HG02798 (cell line): ENCODE data around the gene AOC1.
"Not testable (repeated sequence)": the region's sequence is repeated elsewhere in the genome, so short reads cannot be mapped to it uniquely, and the experiment has no call there.

Experiments used
- ATAC-seq: cut with Tn5 transposase; IDR thresholded peaks from one replicate; pipeline ENCODE4 v1.9.1; 2021; ENCODE audit warnings: mild to moderate bottlenecking; ENCODE audit not compliant: unreplicated experiment, poor library complexity

The AOC1 gene

GRCh38 chr7:150852371-150852905 is at the start of gene AOC1:
Gene AOC1, plus strand, starts transcription at chr7:150852517. Its CDS starts 3,954 bp downstream, at chr7:150856471.
- no peak for ATAC-seq

- ATAC-seq, result no peak
These were observed 49.0 kb upstream of the AOC1 start for GRCh38 chr7:150803161-150803860.

DNA sequence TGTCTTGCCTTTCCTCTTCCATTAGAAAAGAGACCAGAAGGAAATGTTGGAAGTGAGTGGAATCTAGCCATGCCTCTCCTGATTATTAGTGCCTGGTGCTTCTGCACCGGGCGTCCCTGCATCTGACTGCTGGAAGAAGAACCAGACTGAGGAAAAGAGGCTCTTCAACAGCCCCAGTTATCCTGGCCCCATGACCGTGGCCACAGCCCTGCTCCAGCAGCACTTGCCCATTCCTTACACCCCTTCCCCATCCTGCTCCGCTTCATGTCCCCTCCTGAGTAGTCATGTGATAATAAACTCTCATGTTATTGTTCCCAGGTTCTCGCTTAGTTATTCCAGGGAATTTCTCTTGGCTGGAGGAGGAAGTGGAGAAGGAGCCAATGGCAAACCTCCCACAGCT is 47.5 kb upstream of the AOC1 start:
- ATAC-seq, result no peak

- no peak for ATAC-seq
These were observed 46.5 kb upstream of the AOC1 start for GRCh38 chr7:150805864-150806263.

DNA sequence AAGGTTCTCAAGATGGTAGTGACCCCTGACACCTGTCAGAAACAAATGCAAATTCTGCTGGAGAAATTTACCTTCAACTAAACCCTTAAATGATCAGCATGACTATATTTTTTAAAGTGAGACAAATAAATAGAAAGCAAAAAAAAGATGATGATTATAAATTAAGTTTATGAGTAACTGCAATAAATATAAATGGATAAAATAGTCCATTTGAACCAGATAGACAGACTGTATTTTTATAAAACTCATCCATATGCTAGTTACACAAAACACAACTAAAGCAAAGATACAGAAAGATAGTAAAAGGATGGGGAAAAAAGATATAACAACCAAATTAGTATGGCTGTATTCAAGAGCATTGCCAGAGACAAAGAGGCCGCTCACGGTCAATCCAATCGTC is 45.9 kb upstream of the AOC1 start:
- no peak for ATAC-seq

DNA sequence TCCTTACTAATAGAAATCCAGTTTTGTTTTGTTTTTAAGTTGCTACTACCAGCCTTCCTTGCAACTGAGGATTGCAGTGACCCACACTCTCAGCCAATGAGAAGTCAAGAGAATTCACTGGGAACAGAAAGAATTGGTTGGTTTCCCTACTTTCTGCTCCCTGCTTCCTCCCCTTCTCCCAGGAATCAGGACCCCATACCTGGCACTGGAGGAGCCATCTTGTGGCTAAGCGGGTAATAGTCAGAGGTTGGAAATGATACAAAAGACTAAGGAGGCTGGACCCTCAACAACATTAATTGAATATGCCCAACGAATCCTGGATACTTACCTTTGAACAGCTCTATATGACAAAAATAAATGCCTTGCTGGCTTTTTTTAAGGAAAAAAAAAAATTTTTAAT is 45.5 kb upstream of the AOC1 start:
- no peak for ATAC-seq

GRCh38 chr7:150807616-150808438 is 44.5 kb upstream of the AOC1 start:
- not testable (repeated sequence) for ATAC-seq

DNA sequence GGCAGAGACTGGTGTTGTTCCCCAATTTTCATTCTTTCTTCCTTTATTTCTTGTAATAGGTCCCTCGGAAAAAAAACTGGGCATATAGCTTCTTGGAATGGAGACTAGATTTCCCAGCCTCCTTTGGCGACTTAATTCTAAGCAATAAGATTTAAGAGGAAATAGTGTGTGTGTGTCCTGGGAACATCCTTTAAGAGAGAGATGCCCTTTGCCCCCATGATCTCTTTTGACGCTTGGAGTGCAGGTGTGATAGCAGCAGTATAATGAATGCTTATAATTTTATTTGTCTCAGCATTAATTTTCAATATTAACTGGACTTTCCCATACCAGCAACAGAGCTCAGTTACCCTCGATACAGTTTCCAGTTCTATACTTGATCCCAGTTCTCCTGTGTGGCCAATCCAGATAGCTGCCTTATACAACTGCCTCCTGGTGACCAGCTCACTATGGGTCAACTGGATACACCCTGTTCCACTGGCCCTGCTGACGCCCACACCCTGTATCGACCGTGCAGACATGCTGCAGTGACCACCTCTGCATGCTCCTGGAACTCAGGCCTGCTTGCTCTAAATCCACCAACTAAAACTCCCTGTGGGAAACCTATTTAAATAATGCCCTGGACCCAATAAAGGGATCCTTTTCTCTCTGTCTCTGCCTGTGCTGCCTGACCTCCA is 37.9 kb upstream of the AOC1 start:
- no peak for ATAC-seq

DNA sequence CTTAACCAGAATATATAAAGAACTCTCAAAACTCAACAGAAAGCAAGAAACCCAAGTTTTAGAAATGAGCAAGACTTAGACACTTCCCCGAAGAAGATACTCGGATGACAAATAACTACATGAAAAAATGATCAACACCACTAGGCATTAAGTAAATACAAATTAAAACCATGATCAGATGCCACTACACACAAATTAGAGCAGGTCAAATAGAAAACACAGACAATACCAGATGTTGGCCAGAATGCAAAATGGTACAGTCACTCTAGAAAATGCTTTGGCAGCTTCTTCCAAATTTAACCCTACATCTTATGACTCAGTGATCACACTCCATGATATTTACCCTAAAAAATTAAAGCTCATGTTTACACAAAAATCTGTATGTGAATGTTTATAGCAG is 33.3 kb upstream of the AOC1 start:
- ATAC-seq, result no peak

DNA sequence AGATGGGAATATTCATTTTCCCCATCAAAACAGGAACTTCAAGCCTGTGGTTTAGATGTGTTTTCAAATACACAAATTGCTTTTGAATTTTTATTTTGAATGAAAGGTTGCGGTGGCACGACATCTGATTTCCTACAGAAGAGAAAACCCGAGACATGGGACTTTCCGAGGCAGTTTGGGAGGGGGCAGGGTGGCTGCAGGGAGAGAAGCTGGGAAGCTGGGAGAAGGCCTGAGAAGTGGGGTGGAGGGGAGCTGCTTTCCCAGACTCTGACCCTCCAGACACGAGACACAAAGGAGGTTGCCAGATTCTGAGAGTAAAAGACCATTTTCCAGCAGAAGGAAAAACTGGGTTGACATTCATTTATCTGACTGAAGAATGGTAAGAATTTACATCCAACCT is 32.2 kb upstream of the AOC1 start:
- ATAC-seq, result no peak

DNA sequence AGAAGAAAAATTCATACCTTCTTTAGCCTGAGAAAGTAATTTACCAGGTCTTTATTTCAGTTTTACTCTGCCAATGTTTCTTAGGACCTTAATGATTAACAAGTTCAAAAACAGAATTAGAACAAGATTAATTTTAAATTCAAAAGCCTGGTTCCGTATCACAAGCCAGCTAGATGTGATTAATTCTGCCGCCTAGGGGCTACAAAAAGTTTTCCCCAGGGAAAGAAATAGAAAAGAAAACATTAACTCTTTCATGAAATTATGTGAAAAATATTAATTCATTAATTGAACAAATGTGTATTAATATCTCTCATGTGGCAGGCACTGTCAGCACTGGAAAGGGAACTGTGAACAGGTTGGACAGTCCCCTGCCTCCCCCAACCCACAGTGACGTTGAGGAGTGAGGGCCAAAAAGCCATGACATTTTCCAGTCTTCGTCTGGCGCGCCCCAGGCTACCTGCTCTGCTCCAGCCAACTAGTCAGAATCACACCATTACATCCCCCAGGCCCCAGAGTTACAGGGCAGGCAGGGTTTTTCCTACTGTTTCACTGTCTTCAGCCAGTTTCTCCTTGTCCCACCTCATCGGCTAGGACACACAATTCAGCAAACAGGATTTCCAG is 31.6 kb upstream of the AOC1 start:
- ATAC-seq, result no peak

DNA sequence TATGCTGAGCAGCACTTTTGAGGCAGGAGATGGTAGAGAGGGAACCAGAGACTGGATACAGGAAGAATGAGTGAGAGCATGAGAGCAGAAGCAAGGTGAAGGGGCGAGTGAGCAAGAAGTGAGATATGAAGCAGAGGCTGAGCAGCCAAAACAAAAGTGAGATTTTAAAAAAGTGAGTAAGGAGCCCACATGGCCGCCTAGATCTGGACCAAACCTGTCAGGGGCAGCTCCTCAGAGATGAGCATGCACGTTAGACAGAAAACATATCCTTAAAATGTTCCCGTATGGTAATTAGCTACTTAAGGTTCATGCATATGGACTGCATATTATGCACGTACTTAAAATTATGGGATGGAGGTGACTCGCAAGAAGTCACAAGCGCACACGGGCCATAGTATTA is 29.3 kb upstream of the AOC1 start:
- ATAC-seq, result no peak

- ATAC-seq, result no peak
These were observed 28.7 kb upstream of the AOC1 start for GRCh38 chr7:150823484-150824126.

DNA sequence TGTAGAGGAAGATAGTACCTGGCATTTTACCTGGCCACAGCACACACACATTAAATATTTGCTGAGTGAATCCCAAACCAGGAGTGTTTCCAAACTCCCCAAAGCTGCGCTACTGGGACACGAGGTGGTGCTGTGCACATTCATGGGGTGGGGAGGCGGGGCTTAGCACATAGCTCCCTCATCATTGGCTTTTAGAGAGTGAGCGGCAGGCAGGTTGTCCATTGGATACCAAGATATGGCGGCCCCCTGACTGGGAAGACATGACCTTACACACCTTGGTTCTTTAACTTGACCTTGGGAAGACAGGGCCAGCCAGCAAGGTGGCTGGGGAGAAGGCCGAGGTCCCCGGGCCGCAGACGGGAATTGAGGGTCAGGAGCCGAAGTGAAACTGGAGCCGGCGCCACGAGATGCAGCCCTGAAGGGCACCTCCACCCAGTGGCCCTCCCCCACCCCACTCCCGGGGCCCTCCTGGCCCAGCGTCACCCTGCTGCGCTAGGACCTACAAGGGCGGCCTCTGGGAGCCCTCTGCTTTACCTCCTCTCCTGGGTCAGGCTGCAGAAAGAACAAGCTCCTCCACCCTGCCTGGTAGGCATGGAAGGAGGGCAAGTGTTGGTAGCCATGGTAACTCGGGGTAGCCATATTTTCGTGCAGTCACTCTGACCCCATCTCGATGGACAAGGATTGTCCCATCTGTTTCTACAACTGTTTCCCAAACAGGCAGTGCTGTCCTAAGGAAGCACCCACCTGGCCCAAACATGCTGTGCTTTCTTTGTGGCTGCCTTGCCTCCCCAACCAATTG is 27.7 kb upstream of the AOC1 start:
- ATAC-seq, result no peak

DNA sequence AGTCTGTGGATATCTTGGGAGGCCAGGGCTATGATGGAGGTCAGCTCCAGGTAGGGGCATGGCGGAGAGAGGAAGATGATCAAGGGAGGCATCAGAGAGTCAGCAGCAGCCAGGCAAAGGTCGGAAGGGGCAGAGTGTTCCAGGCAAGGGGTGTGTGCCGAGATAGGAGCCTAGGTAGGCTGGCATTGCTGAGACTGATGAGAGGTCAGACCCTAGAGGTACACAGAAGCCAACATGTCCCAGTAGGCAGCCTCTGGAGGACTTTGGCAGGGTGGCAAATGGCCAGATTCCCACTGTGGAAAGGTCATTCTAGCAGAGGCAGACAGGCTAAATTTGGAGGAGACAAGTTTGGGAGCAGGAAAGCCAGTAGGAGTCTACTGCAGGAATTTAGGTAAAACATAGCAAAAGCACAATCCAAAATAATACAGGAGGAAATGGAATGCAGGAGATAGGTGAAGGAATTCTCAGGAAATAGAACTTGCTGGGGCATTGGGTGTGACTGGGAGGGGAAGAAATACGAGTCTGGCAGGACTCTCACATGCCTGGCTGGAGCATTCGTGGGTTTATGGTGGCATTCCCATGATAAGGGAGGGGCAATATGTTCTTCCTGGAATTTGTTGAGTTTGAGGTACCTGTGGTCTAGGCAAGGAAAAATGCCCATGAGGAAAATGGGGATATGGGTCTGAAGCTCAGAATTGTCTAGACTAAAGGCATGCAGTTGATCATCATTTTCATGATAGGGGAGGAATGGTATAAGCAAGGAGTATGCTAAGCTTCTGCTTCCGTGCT is 26.1 kb upstream of the AOC1 start:
- ATAC-seq, result no peak

DNA sequence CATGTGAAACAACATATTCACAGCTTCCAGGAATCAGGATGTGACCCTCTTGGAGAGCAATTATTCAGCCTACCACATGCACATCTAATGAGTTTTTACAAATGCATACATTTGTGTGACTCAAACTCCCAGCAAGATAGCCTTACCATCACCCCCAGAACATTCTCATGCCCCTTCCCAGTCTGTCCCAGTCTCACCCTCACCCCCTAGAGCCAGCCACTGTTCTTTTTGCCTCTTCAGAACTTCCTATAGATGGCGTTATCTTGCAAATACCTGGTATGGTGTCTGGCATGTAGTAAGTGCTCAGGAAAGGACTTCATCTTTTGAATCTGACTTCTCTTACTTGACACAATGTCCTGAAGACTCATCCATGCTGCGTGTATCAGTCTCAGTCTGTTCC is 23.9 kb upstream of the AOC1 start:
- ATAC-seq, result no peak

GRCh38 chr7:150829426-150829825 is 22.9 kb upstream of the AOC1 start:
- no peak for ATAC-seq

DNA sequence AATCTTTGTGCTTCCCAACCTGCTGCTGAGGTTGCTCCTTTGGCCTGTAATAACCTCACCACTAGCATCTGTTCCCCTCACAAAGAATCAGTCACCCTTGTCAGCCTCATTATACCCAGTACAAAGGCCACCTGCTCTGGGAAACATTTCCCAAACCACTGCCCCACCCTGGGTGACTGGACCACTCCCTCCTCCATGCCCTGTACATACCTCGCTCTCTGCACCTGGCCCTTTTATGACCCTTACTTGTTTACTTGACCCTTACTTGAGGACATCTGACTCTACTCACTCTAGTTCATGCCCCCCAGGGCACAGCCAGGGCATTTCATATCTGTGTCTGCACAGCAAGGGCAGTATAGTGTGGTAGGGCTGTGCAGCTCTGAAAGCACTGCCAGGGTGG is 21.4 kb upstream of the AOC1 start:
- ATAC-seq, result no peak

GRCh38 chr7:150831851-150832250 is 20.5 kb upstream of the AOC1 start:
- no peak for ATAC-seq
